HS-5 (cell line): Measurements from ENCODE around the gene SIDT2.

Experiments used
- DNase-seq: peaks from one replicate; pipeline ENCODE4 v3.0.0-alpha.2; 2012; ENCODE audit warnings: low read depth

Gene SIDT2

DNA sequence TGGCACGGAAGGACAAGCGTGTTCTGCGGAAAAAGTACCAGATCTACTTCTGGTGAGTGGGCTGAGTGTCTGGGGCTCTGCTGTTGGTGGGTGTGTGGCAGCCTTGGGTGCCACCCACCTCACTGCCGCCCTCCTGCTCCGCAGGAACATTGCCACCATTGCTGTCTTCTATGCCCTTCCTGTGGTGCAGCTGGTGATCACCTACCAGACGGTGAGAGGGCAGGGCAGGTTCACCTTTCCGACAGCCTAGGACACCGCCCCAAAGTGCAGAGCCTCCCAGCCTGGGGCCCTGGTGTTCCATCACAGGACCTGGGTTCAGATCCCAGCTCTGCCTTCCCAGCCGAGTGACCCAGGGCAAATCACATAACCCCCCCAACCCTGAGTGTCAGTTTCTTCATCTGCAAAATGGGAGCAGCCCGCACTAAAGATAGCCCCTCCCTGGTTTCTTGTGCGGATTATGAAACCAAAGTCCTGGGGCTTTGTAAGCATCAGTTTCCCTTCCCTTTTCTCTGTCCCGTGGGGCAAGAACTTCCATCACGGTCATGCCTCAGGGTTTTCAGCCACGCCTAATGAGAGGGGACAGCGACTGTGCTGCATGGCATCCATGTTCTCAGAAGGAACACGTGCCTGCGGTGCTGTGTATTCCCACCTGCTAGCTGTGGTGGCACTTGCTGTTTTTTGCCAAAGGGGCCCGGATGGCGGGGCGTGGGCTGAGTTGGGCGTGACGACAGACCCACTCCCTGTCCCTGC is 10.8 kb downstream of the SIDT2 start:
- DNase-seq: no peak

DNA sequence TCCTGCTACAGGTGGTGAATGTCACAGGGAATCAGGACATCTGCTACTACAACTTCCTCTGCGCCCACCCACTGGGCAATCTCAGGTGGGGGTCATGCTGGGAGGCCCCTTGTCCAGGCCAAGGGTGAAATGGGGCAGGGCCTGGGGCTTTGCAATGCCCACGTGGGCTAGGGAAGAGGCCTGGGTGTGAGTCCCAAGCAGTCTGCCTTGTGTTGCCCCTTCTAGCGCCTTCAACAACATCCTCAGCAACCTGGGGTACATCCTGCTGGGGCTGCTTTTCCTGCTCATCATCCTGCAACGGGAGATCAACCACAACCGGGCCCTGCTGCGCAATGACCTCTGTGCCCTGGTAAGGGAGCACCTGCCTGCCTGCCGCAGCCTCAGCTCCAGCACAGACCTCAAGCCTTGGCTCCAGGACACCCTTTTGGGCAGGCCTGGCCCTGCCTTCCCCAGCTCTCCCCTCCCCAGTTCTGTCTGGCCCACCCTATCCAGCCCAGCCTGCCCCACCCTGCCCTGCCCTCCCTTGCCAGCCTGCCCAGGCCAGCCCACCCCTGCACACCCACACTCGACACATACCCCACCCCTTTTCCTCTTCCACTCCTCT is 11.5 kb downstream of the SIDT2 start:
- no peak for DNase-seq

DNA sequence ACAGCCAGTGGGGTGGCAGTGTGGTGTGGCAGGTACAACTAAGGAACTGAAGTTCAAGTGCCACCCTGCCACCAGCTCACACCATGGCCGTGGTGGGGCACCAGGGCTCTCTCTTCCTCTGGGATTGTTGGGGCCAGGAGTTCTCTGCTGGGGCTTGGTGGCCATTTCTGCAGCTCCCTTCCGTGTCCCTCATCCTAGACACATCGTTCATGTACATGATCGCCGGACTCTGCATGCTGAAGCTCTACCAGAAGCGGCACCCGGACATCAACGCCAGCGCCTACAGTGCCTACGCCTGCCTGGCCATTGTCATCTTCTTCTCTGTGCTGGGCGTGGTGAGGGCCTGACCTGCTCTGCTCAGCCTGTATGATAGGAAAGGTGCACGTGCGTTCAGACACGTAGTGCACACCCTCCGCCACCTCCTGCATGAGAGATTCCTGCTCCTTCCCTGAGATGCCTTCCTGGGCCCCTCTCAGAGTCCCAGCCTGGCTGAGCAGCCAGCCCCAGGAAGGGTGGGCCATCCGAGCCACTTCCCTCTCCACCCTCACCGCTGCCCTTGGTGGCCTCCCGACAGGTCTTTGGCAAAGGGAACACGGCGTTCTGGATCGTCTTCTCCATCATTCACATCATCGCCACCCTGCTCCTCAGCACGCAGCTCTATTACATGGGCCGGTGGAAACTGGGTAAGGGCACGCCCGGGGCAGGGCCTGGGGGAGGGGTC is 13.3 kb downstream of the SIDT2 start:
- no peak for DNase-seq

DNA sequence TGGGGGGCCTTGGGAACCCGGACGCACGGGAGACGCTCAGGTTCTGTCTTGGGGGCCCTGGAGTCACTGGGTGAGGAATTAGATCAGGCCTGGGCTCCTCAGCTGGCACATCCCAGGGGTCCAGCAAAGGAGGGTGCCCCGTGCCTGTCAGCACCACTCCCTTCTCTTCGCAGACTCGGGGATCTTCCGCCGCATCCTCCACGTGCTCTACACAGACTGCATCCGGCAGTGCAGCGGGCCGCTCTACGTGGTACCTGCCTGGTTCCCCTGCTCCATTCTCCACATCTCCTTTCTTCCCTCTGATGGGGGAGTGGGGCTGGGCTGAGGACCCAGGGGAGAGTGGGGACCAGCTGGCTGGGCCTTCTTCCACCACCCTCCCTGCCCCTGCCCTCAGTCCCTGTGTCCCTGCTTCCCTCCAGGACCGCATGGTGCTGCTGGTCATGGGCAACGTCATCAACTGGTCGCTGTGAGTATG is 13.9 kb downstream of the SIDT2 start:
- no peak for DNase-seq

DNA sequence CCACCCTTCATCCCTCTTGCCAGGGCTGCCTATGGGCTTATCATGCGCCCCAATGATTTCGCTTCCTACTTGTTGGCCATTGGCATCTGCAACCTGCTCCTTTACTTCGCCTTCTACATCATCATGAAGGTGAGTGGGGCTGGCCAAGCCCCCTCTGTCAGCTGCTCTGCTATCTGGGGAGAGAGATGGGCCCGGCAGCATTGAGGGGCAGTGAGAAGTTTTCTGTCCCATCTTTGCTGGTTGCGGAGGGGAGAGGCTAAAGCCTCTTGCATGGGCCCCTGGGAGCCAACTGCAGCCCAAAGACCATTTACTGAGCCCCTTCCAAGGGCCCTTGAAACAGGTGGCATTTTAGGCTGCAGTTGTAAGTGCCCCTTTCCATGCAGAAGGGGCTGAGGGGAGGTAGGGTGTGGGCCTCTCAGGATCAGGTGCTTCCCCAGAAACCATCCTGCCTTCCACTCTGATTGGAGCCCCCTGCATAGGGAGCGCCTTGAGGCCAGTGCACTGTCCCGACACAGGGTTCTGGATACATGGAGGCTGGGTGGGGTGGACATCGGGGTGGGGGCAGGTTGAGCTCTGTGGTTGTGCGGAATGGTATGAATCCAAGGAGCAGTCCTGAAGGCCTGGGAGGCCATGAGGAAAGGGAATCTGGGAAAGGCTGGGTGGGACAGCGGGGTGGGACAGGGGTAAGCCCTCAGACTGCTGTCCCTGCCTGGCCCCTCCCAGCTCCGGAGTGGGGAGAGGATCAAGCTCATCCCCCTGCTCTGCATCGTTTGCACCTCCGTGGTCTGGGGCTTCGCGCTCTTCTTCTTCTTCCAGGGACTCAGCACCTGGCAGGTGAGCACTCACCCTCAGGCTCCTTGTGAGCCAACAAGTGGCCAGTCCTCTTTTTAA is 14.8 kb downstream of the SIDT2 start:
- no peak for DNase-seq

DNA sequence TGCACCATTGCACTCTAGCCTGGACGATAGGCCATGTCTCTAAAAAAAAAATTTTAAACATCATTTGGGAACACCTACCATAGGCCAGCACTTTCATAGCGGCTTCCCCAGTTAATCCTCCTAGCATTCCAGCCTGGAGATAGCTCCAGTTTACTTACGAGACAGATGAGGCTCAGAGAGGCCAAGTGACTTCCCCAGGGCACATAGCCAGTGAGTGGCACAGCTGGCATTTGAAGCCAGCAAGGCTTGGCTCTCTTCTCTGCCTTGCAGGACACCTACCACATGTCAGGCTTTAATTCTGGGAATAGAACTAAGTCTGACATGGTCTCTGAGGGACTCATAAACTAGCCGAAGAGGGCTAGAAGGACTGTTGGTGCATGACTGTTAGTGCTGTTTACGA is 15.7 kb downstream of the SIDT2 start:
- no peak for DNase-seq

DNA sequence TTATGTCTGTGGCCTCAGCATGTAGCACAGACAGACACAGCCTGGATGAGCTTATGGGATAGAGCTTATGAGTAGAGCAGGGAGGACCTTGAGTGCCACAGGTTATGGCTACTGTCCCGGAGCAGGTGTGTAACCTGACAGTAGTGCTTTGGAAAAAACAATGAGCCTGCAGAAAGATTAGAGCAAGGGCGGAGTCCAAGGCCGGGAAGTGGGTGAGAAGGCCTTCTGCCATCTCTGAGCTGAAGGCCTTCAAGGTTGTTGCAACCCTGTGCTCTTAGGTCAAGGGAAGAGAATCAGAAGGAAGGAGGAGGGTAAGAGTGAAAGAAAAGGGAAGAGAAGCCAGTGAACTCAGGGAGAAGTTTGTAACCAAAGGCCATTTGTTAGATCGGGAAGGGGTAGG is 16.7 kb downstream of the SIDT2 start:
- no peak for DNase-seq

DNA sequence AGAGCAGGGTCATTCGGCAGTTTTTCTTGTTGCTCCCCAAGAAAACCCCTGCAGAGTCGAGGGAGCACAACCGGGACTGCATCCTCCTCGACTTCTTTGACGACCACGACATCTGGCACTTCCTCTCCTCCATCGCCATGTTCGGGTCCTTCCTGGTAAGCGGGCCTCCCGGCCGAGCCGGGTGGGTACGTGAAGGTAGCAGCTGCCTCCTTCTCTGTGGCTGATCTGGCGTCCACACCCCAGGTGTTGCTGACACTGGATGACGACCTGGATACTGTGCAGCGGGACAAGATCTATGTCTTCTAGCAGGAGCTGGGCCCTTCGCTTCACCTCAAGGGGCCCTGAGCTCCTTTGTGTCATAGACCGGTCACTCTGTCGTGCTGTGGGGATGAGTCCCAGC is 17.2 kb downstream of the SIDT2 start:
- no peak for DNase-seq

DNA sequence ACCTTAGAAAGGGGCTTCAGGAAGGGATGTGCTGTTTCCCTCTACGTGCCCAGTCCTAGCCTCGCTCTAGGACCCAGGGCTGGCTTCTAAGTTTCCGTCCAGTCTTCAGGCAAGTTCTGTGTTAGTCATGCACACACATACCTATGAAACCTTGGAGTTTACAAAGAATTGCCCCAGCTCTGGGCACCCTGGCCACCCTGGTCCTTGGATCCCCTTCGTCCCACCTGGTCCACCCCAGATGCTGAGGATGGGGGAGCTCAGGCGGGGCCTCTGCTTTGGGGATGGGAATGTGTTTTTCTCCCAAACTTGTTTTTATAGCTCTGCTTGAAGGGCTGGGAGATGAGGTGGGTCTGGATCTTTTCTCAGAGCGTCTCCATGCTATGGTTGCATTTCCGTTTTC is 18.5 kb downstream of the SIDT2 start:
- no peak for DNase-seq

DNA sequence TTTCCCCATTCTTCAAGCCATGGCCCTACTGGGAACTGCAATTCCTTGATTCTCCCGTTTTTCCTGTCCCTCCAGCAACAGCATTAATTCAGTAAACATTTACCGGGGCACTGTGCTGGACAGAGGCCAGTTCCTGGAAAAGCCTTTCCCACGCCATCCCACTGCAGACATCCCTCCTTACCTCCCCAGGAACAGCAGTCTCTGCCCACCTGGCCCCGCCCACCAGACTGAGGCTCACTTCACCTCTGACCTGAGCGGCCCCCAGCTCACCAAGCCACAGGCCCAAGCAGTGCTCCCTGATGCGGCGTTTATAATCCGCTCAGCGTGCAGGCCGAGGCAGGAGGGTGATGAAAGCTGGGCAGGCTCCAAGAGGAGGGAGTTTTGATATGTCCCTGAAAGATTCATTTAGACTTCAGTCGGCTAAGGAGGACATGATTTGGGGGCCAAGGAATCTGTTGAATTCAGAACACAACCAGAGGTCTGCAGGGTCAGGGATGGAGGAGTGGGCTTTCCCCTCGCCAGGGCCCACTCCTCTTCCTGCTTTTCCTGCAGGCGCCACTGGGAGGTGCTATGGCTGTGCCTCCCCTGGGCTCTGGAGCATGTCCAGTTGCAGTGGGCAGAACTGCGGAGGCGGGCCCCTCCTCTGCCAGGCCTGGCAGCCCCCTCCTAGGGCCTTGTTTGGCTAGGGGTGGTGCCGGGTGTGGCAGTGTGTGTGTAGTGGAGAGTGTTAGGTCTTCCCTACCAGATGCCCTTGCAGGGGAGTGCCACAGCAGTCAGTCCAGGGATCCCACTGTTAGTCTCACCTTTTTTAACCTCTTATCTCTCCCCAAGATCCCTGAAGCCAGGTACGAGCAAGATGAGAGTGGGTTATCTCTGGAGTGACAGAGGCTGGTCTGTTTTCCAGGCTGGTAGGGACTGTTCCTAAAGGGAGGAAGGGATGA is 19.2 kb downstream of the SIDT2 start:
- DNase-seq: no peak

DNA sequence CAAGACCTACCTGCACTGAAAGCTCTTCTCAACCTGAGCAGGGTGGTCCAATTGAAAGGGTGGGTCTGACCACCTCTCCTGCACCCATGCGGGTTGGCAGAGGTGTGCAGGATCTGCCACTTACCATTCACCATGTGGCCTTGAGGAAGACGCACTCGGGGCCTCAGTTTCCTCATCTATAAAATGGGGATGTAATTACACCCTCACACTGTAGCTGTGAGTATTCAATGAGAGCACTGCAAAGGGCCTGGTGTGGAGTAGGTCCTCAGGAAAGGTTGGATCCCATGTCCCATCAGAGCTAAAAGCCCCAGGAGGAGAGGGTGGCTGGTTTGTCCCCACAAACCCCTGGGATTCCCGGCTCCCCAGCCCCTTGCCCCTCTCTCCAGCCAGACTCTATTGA is 20.1 kb downstream of the SIDT2 start:
- no peak for DNase-seq

DNA sequence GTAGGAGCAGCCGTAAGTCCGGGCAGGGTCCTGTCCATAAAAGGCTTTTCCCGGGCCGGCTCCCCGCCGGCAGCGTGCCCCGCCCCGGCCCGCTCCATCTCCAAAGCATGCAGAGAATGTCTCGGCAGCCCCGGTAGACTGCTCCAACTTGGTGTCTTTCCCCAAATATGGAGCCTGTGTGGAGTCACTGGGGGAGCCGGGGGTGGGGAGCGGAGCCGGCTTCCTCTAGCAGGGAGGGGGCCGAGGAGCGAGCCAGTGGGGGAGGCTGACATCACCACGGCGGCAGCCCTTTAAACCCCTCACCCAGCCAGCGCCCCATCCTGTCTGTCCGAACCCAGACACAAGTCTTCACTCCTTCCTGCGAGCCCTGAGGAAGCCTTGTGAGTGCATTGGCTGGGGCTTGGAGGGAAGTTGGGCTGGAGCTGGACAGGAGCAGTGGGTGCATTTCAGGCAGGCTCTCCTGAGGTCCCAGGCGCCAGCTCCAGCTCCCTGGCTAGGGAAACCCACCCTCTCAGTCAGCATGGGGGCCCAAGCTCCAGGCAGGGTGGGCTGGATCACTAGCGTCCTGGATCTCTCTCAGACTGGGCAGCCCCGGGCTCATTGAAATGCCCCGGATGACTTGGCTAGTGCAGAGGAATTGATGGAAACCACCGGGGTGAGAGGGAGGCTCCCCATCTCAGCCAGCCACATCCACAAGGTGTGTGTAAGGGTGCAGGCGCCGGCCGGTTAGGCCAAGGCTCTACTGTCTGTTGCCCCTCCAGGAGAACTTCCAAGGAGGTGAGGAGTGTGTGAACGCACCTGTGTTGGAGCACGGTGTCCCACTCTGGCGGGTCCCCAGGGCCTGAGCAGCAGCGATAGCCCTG is 20.7 kb downstream of the SIDT2 start, which contains the start of gene TAGLN:
Gene TAGLN (plus strand): TSS at position 318 of the 863 bp plus-strand sequence. CDS start 3,644 bp downstream, outside the sequence.
- DNase-seq: no peak

DNA sequence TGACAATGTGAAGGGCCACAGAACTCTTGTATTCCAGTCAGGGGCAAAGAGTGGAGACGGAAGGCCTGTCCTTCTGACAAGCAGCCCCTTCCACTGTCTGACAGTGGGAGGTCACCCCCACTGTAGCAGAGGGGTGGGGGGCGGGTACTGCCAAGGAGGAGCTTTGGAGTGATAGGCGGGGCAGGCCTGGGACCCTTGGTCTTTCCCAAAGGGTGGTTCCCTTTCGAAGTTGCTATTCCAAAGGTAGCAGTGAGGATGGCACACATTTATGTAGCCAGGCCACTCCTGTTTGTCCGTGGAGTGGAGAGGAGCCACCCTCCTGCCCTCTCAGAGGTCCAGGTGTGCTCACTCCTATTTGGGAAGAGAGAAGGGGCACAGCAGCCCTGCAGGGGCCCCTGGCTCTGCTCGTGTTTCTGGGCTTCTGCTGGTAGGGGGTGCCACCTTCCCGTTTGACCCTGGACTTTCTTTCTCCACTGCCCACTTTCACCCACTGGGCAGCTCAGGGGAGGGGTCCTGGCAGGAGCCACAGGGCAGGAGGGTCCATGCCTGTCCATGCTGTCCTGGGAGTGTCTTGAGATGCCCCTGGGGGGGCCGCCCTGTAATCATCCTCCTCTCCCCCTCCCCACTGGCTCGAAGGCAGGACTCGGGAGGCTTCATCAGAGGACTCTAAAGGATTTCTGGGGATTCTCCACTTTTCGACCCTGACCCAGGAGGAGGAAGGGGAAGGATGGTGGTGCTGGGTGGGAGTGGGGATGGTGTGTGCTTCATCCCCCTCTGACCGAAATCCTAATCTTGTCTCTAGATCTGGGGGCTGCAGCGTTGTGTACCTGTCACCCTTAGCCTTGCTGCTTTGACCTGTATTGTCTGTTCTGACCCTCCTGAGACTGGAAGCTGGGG is 21.6 kb downstream of the SIDT2 start:
- DNase-seq: no peak

DNA sequence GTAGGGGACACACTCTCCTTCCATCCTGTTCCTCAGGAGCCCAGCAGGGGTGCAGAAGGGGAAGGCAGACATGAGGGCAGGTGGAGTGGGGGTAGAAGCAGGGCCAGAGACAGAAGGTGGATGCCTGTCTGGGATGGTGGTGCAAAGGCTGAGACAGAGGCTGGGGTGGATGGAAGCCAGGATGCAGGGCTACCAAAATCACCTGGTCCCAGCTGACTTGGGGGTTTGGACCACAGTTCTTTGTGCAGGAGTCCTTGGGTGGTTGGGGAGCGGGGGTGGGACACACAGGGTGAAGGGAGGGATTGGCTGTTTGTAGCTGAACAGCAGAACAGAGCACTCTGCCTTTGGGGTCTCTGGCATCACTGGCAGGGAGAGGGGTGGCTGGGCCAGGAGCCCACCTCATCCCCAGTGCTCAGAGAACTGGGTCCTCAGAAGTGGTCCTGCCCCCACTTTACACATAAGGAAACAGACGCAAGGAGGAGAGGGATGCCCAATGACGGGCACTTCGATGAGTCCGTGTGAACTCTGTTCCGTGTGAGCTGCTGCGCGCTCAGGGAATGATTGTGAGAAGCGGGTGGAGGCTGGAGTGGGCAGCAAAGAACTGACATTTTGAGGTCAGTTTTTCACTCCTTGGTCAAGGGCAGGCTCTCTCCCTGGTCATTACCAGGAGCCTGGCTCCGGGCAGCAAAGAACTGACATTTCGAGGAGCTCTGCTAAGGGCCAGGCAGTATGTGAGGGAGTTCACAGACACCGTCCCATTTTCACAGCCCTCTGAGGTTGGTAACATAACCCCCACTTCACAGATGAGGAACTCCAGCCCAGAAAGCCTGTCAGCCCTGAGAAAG is 22.5 kb downstream of the SIDT2 start:
- no peak for DNase-seq

DNA sequence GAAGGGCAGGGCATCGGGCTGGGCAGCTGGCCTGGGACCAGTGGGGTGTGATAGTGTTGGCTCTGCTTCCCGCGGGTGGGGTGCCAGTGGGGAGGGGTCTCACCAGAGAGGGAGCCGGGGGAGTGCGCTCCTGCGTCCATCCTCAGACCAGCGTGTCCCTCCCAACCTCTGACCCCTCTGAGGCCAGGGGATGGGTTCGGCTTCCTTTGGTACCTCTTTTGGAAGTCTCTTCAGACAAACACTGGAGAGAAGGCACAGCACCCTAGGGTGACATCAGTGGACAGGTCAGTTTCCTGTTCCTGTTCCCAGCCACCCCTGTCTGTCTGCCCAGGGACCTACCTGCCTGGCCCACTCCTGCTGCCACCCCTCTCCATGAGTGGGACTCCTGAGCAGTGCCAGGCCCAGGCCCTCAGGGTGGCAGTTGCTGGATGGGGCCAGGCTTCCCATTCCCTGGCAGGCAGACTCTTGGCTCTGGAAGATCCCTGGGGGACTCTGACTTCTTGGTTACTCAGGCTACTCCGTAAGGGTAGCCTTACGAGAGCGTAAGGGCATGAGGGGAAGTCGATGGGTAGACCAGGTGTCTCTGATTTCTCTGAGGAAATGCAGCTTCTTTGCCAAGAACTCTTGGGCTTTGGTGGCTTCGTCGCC is 23.2 kb downstream of the SIDT2 start:
- DNase-seq: no peak

DNA sequence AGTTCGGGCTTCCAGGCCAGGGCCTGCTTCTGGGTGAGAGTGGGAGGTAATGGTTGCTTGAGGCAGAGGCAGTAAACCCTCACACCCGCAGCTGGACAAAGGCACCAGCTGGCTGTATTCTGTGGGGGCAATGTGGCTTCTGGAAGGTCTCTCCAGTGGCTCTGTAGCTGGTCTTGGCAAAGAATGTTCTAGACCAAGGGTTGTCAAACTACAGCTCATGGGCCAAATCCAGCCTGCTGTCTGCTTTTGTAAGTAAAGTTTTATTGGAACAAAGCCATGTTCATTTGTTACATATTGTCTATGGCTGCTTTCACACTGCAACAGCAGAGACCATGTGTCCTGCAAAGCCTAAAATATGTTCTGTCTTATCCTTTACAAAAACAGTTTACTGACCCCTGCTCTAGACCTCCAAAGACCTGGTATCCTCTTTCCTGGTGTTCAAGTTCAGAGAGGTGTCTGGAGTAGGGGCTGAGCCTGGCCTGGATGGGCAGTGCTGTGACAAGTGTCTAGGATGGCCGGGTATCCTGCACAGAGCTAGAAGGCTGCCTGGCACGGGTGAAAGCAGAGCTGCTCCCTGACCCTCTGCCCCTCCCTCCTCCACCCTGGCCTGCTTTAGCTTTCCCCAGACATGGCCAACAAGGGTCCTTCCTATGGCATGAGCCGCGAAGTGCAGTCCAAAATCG is 24.0 kb downstream of the SIDT2 start:
- DNase-seq: no peak

DNA sequence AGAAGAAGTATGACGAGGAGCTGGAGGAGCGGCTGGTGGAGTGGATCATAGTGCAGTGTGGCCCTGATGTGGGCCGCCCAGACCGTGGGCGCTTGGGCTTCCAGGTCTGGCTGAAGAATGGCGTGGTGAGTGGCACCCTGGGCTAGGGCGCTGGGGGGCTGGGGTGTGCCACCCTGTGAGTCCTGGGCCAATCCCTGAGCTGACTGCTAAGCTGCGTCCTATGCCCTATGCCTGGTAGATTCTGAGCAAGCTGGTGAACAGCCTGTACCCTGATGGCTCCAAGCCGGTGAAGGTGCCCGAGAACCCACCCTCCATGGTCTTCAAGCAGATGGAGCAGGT is 24.5 kb downstream of the SIDT2 start:
- no peak for DNase-seq
